Pancreas (tissue), 10 donors: ENCODE results near the gene MNX1. TPM values are rescaled to one million over a fixed set of nuclear protein-coding genes. Genes with fewer than 3 reads are reported as not detected.

ENCODE experiments used
- ATAC-seq, 4 donors: fragments of 200-7000 bp; cut with Tn5 transposase; one replicate each; pipeline versions ENCODE4 v1.8.0 to v1.9.1; 2020; ENCODE audit warnings: mild to moderate bottlenecking in 4 of 4, moderate library complexity in 4 of 4
- DNase-seq, 6 donors: peaks; one replicate each; pipeline ENCODE4 v3.0.0-alpha.2; 2020
- FAIRE-seq: peaks from 2 replicates; lab custom pipeline; 2012; peaks lifted over from hg19 to GRCh38; lab: Jason Lieb, UNC
- H3K27ac ChIP-seq, 4 donors: fragments of 200-600 bp; sonication (generic); 1 replicate in 3 of 4; 2 replicates in 1 of 4; pipeline versions ENCODE4 v1.5.0 to v1.8.0; 2020
- H3K27me3 ChIP-seq, 4 donors: fragments of 200-600 bp; one replicate each; pipeline ENCODE4 v1.8.0; 2021
- H3K36me3 ChIP-seq, 3 donors: fragments of 200-600 bp; sonication (generic) in 1 of 3; one replicate each; pipeline versions ENCODE4 v1.5.0 to v1.8.0; 2020 to 2021
- H3K4me1 ChIP-seq, 3 donors: fragments of 200-600 bp; one replicate each; pipeline ENCODE4 v1.8.0; 2021
- H3K4me3 ChIP-seq, 4 donors: fragments of 200-600 bp; sonication (generic) in 2 of 4; one replicate each; pipeline versions ENCODE4 v1.5.0 to v1.8.0; 2020 to 2021
- H3K9me3 ChIP-seq, 4 donors: fragments of 200-600 bp; one replicate each; pipeline ENCODE4 v1.8.0; 2021
- CTCF ChIP-seq, 4 donors: fragments of 200-600 bp; sonication (generic) in 3 of 4; IDR thresholded peaks; one replicate each; pipeline versions ENCODE4 v1.5.0 to v1.8.0; 2021; ENCODE audit warnings: antibody characterized with exemption in 4 of 4
- WGBS, 2 donors: extraction: QIAGEN DNeasy Blood & Tissue Kit; methylation state at CpG; one replicate each; pipeline ENCODE4 v1.1.7; 2013; 5-methylcytosine and 5-hydroxymethylcytosine counted together
- intact Hi-C, 3 donors: fragments of 100-400 bp; cut with DNase I; formaldehyde crosslinking; loops; one replicate each; pipeline versions ENCODE4 v1.11.1 to v1.14.2; 2022
- polyA plus RNA-seq, 2 donors: library from polyadenylated mRNA; stranded (reverse); fragments of 200-250 nt; gene quantifications; one replicate each; pipeline ENCODE4 v1.2.3, GENCODE V29; 2013
- total RNA-seq, 6 donors: library from RNA; stranded (reverse); fragmentation: NEBNext Ultra II Directional in 4 of 6; extraction: Animal tissue kit (Norgen Biotek cat#: 25700) in 4 of 6; gene quantifications; one replicate each; pipeline versions ENCODE4 v1.2.1 to v1.2.4, GENCODE V29; 2021 to 2023
- donor health status: healthy with polysubstance abuse.
- donor health status: DM: no; HTN: no; CAD: no; lungs with moderate emphysema.
- donor health status: DM: no; HTN: no; CAD: no.
- donor health status: control.
- donor health status: control.
- donor health status: Bipolar disorder and iron deficiency.
- donor health status: DM: yes; HTN: yes; CAD: no.
- donor health status: DM: no; HTN: no; CAD: no.
- donor health status: DM: no; HTN: no; CAD: no.
- donor health status: DM: yes; HTN: yes; CAD: no.

MNX1 gene
- 10 to 100 TPM; 15.6 to 33.8 (median 21.9) TPM for total RNA-seq
- 10 to 100 TPM; 21.0 to 47.3 TPM for polyA plus RNA-seq

GRCh38 chr7:157010588-157011332, at the start of gene MNX1:
Gene MNX1 (minus strand): TSS chr7:157010663. CDS start chr7:157010350, 313 bp downstream.
- DNase-seq (peak; percentile 88 to 97 (median 92)), FAIRE-seq (no peak), ATAC-seq (peak; percentile 88 to 95 (median 90))
- no peaks in the 10 kb centered on the region for H3K36me3 ChIP-seq
- H3K9me3 ChIP-seq = no peaks in the 10 kb centered on the region
- no peak for TF ChIP-seq CTCF (IDR thresholded peaks at IDR 0.05)
- no peaks in the 10 kb centered on the region for H3K27me3 ChIP-seq
- H3K4me1 ChIP-seq = peaks cover 0 to 18% (median 0%) of the 10 kb centered on the region in 3 donors
- intact Hi-C loops = loop anchor here in 1 of 3 donors (10.0 kb wide), 1 partner anchor 124 kb away; the partner anchor contains the start of gene UBE3C
- peak within 1 kb of the TSS; percentile 53 to 86 (median 76) for H3K4me3 ChIP-seq
- 0 to 1% methylated on average over 66 to 87 of the region's 87 CpGs for WGBS, 2 donors
- peak within 1 kb of the TSS; percentile 82 to 90 (median 86) for H3K27ac ChIP-seq

- DNase-seq (no peak), FAIRE-seq (no peak), ATAC-seq (no peak)
- H3K9me3 ChIP-seq = no peaks in the 10 kb centered on the region
- 48 to 57% methylated on average over 4 of the region's 4 CpGs for WGBS, 2 donors
- no peaks in the 10 kb centered on the region for H3K27me3 ChIP-seq
- no peak overlapping the region for H3K4me3 ChIP-seq
- H3K4me1 ChIP-seq = no peaks in the 10 kb centered on the region
- intact Hi-C loops = no loop called here
- H3K36me3 ChIP-seq = no peaks in the 10 kb centered on the region
- TF ChIP-seq CTCF (IDR thresholded peaks at IDR 0.05) = no peak
- no peak overlapping the region for H3K27ac ChIP-seq
Observed at GRCh38 chr7:157059534-157059933, 49.1 kb upstream of the MNX1 start.

GRCh38 chr7:157058701-157059100, 48.2 kb upstream of the MNX1 start:
- H3K9me3 ChIP-seq = no peaks in the 10 kb centered on the region
- intact Hi-C loops = no loop called here
- ATAC-seq (no peak), DNase-seq (no peak), FAIRE-seq (no peak)
- TF ChIP-seq CTCF (IDR thresholded peaks at IDR 0.05) = no peak
- 74 to 86% methylated on average over 10 of the region's 10 CpGs for WGBS, 2 donors
- H3K36me3 ChIP-seq = no peaks in the 10 kb centered on the region
- H3K27ac ChIP-seq = no peak overlapping the region
- H3K4me3 ChIP-seq = no peak overlapping the region
- no peaks in the 10 kb centered on the region for H3K27me3 ChIP-seq
- no peaks in the 10 kb centered on the region for H3K4me1 ChIP-seq

GRCh38 chr7:157058068-157058467, 47.6 kb upstream of the MNX1 start:
- no peaks in the 10 kb centered on the region for H3K4me1 ChIP-seq
- H3K27me3 ChIP-seq = no peaks in the 10 kb centered on the region
- DNase-seq (no peak), ATAC-seq (no peak), FAIRE-seq (no peak)
- no peak overlapping the region for H3K27ac ChIP-seq
- 39 to 47% methylated on average over 8 of the region's 8 CpGs for WGBS, 2 donors
- intact Hi-C loops = no loop called here
- no peaks in the 10 kb centered on the region for H3K9me3 ChIP-seq
- no peak for TF ChIP-seq CTCF (IDR thresholded peaks at IDR 0.05)
- no peak overlapping the region for H3K4me3 ChIP-seq
- H3K36me3 ChIP-seq = no peaks in the 10 kb centered on the region
